K562 (cell line): ENCODE data around the gene NFS1. TPM values are rescaled to one million over a fixed set of nuclear protein-coding genes. Genes with fewer than 3 reads are reported as not detected.

Source experiments
- ESRRA ChIP-seq: fragments of 450-650 bp; IDR thresholded peaks from 2 replicates; pipeline ENCODE4 v1.6.1; 2014; ENCODE audit warnings: low read depth, mild to moderate bottlenecking, moderate library complexity, borderline replicate concordance
- FOXK1 ChIP-seq: sonication (generic); formaldehyde crosslinking; IDR thresholded peaks from 2 replicates; pipeline ENCODE4 v1.8.0; 2022; ENCODE audit warnings: missing genetic modification reagents, mild to moderate bottlenecking, borderline replicate concordance
- KLF13 ChIP-seq: fragments of 450-650 bp; IDR thresholded peaks from 2 replicates; pipeline ENCODE4 v1.6.1; 2016; ENCODE audit warnings: missing genetic modification characterization, low read depth, mild to moderate bottlenecking, missing compliant biosample characterization, moderate library complexity, borderline replicate concordance
- MYBL2 ChIP-seq, 2 experiments: fragments of 450-650 bp in 1 of 2; sonication (generic) in 1 of 2; formaldehyde crosslinking in 1 of 2; IDR thresholded peaks; 2 replicates each; pipeline versions ENCODE4 v1.6.1 to v1.8.1; 2017 to 2022; ENCODE audit warnings: borderline replicate concordance in 1 of 2, inconsistent platforms in 1 of 2, low read depth in 1 of 2, mild to moderate bottlenecking in 1 of 2, missing genetic modification reagents in 1 of 2, moderate library complexity in 1 of 2
- ZNF695 ChIP-seq: fragments of 450-650 bp; formaldehyde crosslinking; IDR thresholded peaks from 2 replicates; pipeline ENCODE4 v1.4.0; 2020; ENCODE audit warnings: mild to moderate bottlenecking, moderate library complexity
- ZSCAN29 ChIP-seq: fragments of 450-650 bp; IDR thresholded peaks from 2 replicates; pipeline ENCODE4 v1.6.1; 2017
- polyA plus RNA-seq, 8 experiments: library from polyadenylated mRNA; depleted of rRNA in 4 of 8; stranded (reverse) in 5 of 8; unstranded in 3 of 8; fragments of >200 nt; fragmentation: Nextera tagmentation in 2 of 8; fragmentation: Illumina TruSeq in 1 of 8; extraction: Ambion mirVana in 2 of 8; extraction: Trizol in 1 of 8; gene quantifications; 2 replicates each; pipeline versions ENCODE4 v1.2.1 to v1.2.3, GENCODE V29; 2011 to 2014; ENCODE audit warnings: inconsistent platforms in 1 of 8, missing spikeins in 1 of 8
- total RNA-seq, 7 experiments: library from RNA; depleted of rRNA in 6 of 7; stranded (reverse); fragments of >200 nt in 6 of 7; fragmentation: Illumina TruSeq in 2 of 7; extraction: Trizol in 2 of 7; gene quantifications; 2 replicates each; pipeline versions ENCODE4 v1.2.1 to v1.2.3, GENCODE V29; 2011 to 2021; ENCODE audit warnings: low replicate concordance in 1 of 7
- TF ChIP-seq, protein P1 (sequence below), 2 experiments: fragments of 450-650 bp in 1 of 2; sonication (generic) in 1 of 2; formaldehyde crosslinking in 1 of 2; IDR thresholded peaks; 2 replicates each; pipeline versions ENCODE4 v1.7.1 to v1.9.0; 2016 to 2022; ENCODE audit warnings: inconsistent platforms in 1 of 2, mild to moderate bottlenecking in 1 of 2, missing genetic modification reagents in 1 of 2
- TF ChIP-seq, protein P2 (sequence below), 3 experiments: fragments of 200-800 bp in 1 of 3; fragments of 250-450 bp in 1 of 3; fragments of 450-650 bp in 1 of 3; sonication (Bioruptor Pico) in 1 of 3; sonication (Bioruptor generic) in 1 of 3; formaldehyde crosslinking in 1 of 3; IDR thresholded peaks; 2 replicates each; pipeline versions ENCODE4 v1.6.1 to v1.8.0; 2016 to 2022; ENCODE audit warnings: mild to moderate bottlenecking in 2 of 3, missing genetic modification characterization in 2 of 3, missing compliant biosample characterization in 1 of 3, moderate library complexity in 1 of 3
- TF ChIP-seq, protein P3 (sequence below): fragments of 250-450 bp; sonication (Bioruptor Pico); IDR thresholded peaks from 2 replicates; pipeline ENCODE4 v1.5.0; 2021; ENCODE audit warnings: mild to moderate bottlenecking, borderline replicate concordance

NFS1 gene
- total and polyA plus RNA-seq, 9 of the 15 experiments (the other 6 are each of a cell fraction or from before 2014, with no cell fraction given) = 11.5 to 84.8 (median 47.1) TPM

DNA sequence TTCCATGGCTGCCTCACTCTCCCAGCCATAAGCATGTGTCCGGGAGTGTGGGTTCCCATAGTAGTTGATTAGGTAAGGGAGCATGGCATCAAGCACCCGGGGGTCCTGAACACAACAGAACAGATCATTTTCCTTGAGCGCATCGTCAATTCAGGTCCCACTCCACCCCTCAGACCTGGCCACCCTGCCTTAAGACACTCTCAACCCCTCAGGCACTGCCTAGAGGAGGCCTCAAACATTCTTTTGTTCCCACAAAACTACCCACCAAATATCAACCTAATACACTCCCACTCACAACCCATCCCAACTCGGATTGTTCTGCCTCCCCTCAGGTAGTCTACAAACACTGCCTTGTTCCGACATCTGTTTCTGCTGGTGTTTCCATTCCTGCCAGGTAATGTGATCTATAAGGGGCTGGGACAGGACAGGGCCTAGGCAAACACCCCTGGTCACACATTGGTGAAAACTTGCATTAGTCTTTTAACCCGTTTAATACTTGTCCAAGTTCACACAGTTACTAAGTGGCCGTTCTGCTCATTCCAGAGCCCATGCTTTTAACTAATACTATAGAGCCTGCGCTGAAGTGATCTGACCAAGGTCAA lies 1.4 kb downstream of the NFS1 start (continued):
- no peak for TF ChIP-seq KLF13
- no peak for TF ChIP-seq ESRRA
- TF ChIP-seq, protein P1, sequence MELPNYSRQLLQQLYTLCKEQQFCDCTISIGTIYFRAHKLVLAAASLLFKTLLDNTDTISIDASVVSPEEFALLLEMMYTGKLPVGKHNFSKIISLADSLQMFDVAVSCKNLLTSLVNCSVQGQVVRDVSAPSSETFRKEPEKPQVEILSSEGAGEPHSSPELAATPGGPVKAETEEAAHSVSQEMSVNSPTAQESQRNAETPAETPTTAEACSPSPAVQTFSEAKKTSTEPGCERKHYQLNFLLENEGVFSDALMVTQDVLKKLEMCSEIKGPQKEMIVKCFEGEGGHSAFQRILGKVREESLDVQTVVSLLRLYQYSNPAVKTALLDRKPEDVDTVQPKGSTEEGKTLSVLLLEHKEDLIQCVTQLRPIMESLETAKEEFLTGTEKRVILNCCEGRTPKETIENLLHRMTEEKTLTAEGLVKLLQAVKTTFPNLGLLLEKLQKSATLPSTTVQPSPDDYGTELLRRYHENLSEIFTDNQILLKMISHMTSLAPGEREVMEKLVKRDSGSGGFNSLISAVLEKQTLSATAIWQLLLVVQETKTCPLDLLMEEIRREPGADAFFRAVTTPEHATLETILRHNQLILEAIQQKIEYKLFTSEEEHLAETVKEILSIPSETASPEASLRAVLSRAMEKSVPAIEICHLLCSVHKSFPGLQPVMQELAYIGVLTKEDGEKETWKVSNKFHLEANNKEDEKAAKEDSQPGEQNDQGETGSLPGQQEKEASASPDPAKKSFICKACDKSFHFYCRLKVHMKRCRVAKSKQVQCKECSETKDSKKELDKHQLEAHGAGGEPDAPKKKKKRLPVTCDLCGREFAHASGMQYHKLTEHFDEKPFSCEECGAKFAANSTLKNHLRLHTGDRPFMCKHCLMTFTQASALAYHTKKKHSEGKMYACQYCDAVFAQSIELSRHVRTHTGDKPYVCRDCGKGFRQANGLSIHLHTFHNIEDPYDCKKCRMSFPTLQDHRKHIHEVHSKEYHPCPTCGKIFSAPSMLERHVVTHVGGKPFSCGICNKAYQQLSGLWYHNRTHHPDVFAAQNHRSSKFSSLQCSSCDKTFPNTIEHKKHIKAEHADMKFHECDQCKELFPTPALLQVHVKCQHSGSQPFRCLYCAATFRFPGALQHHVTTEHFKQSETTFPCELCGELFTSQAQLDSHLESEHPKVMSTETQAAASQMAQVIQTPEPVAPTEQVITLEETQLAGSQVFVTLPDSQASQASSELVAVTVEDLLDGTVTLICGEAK (IDR thresholded peaks at IDR 0.05) = no peak
- TF ChIP-seq, protein P1 (CRISPR knock-in tag; IDR thresholded peaks at IDR 0.05) = no peak
- no peak for TF ChIP-seq ZSCAN29
- TF ChIP-seq MYBL2 (IDR thresholded peaks at IDR 0.05; ENCODE audit: low read depth) = no peak
- TF ChIP-seq MYBL2 (CRISPR knock-in tag; IDR thresholded peaks at IDR 0.05; ENCODE audit: borderline replicate concordance) = no peak
- TF ChIP-seq, protein P2, sequence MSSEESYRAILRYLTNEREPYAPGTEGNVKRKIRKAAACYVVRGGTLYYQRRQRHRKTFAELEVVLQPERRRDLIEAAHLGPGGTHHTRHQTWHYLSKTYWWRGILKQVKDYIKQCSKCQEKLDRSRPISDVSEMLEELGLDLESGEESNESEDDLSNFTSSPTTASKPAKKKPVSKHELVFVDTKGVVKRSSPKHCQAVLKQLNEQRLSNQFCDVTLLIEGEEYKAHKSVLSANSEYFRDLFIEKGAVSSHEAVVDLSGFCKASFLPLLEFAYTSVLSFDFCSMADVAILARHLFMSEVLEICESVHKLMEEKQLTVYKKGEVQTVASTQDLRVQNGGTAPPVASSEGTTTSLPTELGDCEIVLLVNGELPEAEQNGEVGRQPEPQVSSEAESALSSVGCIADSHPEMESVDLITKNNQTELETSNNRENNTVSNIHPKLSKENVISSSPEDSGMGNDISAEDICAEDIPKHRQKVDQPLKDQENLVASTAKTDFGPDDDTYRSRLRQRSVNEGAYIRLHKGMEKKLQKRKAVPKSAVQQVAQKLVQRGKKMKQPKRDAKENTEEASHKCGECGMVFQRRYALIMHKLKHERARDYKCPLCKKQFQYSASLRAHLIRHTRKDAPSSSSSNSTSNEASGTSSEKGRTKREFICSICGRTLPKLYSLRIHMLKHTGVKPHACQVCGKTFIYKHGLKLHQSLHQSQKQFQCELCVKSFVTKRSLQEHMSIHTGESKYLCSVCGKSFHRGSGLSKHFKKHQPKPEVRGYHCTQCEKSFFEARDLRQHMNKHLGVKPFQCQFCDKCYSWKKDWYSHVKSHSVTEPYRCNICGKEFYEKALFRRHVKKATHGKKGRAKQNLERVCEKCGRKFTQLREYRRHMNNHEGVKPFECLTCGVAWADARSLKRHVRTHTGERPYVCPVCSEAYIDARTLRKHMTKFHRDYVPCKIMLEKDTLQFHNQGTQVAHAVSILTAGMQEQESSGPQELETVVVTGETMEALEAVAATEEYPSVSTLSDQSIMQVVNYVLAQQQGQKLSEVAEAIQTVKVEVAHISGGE (CRISPR knock-in tag; IDR thresholded peaks at IDR 0.05) = no peak
- TF ChIP-seq, protein P3, sequence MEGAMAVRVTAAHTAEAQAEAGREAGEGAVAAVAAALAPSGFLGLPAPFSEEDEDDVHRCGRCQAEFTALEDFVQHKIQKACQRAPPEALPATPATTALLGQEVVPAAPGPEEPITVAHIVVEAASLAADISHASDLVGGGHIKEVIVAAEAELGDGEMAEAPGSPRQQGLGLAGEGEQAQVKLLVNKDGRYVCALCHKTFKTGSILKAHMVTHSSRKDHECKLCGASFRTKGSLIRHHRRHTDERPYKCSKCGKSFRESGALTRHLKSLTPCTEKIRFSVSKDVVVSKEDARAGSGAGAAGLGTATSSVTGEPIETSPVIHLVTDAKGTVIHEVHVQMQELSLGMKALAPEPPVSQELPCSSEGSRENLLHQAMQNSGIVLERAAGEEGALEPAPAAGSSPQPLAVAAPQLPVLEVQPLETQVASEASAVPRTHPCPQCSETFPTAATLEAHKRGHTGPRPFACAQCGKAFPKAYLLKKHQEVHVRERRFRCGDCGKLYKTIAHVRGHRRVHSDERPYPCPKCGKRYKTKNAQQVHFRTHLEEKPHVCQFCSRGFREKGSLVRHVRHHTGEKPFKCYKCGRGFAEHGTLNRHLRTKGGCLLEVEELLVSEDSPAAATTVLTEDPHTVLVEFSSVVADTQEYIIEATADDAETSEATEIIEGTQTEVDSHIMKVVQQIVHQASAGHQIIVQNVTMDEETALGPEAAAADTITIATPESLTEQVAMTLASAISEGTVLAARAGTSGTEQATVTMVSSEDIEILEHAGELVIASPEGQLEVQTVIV (CRISPR knock-in tag) = no peak
- TF ChIP-seq FOXK1 (CRISPR knock-in tag) = no peak
- no peak for TF ChIP-seq ZNF695 (CRISPR knock-in tag)
- TF ChIP-seq, all 486 proteins: peak for 0
